ENCODE results near the gene VAPB. TPM values are rescaled to one million over a fixed set of nuclear protein-coding genes. Genes with fewer than 3 reads are reported as not detected.

The VAPB gene
- total RNA-seq, 8 experiments from 2014 or later: 11.2 to 30.0 (median 23.1) TPM

- H3K4me3 ChIP-seq: no peak overlapping the region
- peak overlapping the region; percentile 32 to 70 for H3K27ac ChIP-seq
- WGBS, 10 experiments: 56 to 100% (median 87%) methylated on average over 1 to 4 of the region's 4 CpGs; no CpG with 5 or more reads in 2 of the 10 experiments
- ATAC-seq (replicated peaks in 6 of 8): peak in 5 of 8 experiments; percentile 15 to 42 (median 21)
- in situ Hi-C loops (cut with MboI; ENCODE audit: low pct_unique_long_range_greater_than_20kb in 2 of 9, low sequenced_read_pairs in 9 of 9, unreplicated experiment in 9 of 9): loop anchor here in 2 of 9 experiments (25.0 kb wide), 1 partner anchor 212 kb away; the partner anchor contains the start of gene ANKRD60 (in 2 of the 2)
- peaks cover 38 to 56% of the 10 kb centered on the region in 2 donors for H3K4me1 ChIP-seq (replicated peaks in 1 of 2)
These were observed 59.9 kb downstream of the VAPB start for GRCh38 chr20:58448958-58449357.

GRCh38 chr20:58449681-58450221 is 60.7 kb downstream of the VAPB start:
- Histone ChIP-seq H3K4me1 (replicated peaks in 1 of 2) (peaks cover 33 to 50% of the 10 kb centered on the region in 2 donors), H3K4me3 (no peak overlapping the region), H3K27ac (peak overlapping the region; percentile 60 to 70)
- ATAC-seq (replicated peaks in 6 of 8): peak in 5 of 8 experiments; percentile 90 to 97 (median 93)
- 49 to 100% (median 79%) methylated on average over 2 to 10 of the region's 10 CpGs; no CpG with 5 or more reads in 2 of the 10 experiments for WGBS, 10 experiments
- in situ Hi-C loops (cut with MboI; ENCODE audit: low pct_unique_long_range_greater_than_20kb in 2 of 9, low sequenced_read_pairs in 9 of 9, unreplicated experiment in 9 of 9): loop anchor here in 2 of 9 experiments (25.0 kb wide), 1 partner anchor 212 kb away; the partner anchor contains the start of gene ANKRD60 (in 2 of the 2)

- no peak overlapping the region for H3K4me3 ChIP-seq
- peak overlapping the region in 1 of 2 donors; percentile 70 for H3K27ac ChIP-seq
- 59 to 97% (median 83%) methylated on average over 4 to 10 of the region's 10 CpGs for WGBS, 10 experiments
- H3K4me1 ChIP-seq (replicated peaks in 1 of 2): peaks cover 32 to 46% of the 10 kb centered on the region in 2 donors
- in situ Hi-C loops (cut with MboI; ENCODE audit: low pct_unique_long_range_greater_than_20kb in 2 of 9, low sequenced_read_pairs in 9 of 9, unreplicated experiment in 9 of 9): no loop called here
- no peak for ATAC-seq (replicated peaks in 6 of 8)
These were observed 61.2 kb downstream of the VAPB start for GRCh38 chr20:58450254-58450653.

- Histone ChIP-seq H3K27ac (no peak overlapping the region), H3K4me3 (no peak overlapping the region), H3K4me1 (replicated peaks in 1 of 2) (peaks cover 29 to 47% of the 10 kb centered on the region in 2 donors)
- in situ Hi-C loops (cut with MboI; ENCODE audit: low pct_unique_long_range_greater_than_20kb in 2 of 9, low sequenced_read_pairs in 9 of 9, unreplicated experiment in 9 of 9): no loop called here
- ATAC-seq (replicated peaks in 6 of 8): no peak
- 7 to 70% (median 33%) methylated on average over 2 to 4 of the region's 4 CpGs; no CpG with 5 or more reads in 1 of the 10 experiments for WGBS, 10 experiments
These were observed 63.7 kb downstream of the VAPB start for GRCh38 chr20:58452667-58453255.

GRCh38 chr20:58453391-58453790 is 64.4 kb downstream of the VAPB start:
- no peak overlapping the region for H3K4me3 ChIP-seq
- no peak overlapping the region for H3K27ac ChIP-seq
- in situ Hi-C loops (cut with MboI; ENCODE audit: low pct_unique_long_range_greater_than_20kb in 2 of 9, low sequenced_read_pairs in 9 of 9, unreplicated experiment in 9 of 9): no loop called here
- peaks cover 23 to 45% of the 10 kb centered on the region in 2 donors for H3K4me1 ChIP-seq (replicated peaks in 1 of 2)
- 50 to 100% (median 88%) methylated on average over 1 to 5 of the region's 5 CpGs; no CpG with 5 or more reads in 1 of the 10 experiments for WGBS, 10 experiments
- no peak for ATAC-seq (replicated peaks in 6 of 8)

GRCh38 chr20:58454460-58454859 is 65.4 kb downstream of the VAPB start:
- H3K27ac ChIP-seq: no peak overlapping the region
- peaks cover 21 to 43% of the 10 kb centered on the region in 2 donors for H3K4me1 ChIP-seq (replicated peaks in 1 of 2)
- ATAC-seq (replicated peaks in 6 of 8): no peak
- H3K4me3 ChIP-seq: no peak overlapping the region
- in situ Hi-C loops (cut with MboI; ENCODE audit: low pct_unique_long_range_greater_than_20kb in 2 of 9, low sequenced_read_pairs in 9 of 9, unreplicated experiment in 9 of 9): no loop called here

- WGBS, 10 experiments: 60 to 100% (median 85%) methylated on average over 1 to 10 of the region's 14 CpGs; no CpG with 5 or more reads in 2 of the 10 experiments
- H3K27ac ChIP-seq: peak overlapping the region in 1 of 2 donors; percentile 6
- no peak overlapping the region for H3K4me3 ChIP-seq
- ATAC-seq (replicated peaks in 6 of 8): peak in 6 of 8 experiments; percentile 85 to 99 (median 99)
- in situ Hi-C loops (cut with MboI; ENCODE audit: low pct_unique_long_range_greater_than_20kb in 2 of 9, low sequenced_read_pairs in 9 of 9, unreplicated experiment in 9 of 9): no loop called here
- peaks cover 9 to 33% of the 10 kb centered on the region in 2 donors for H3K4me1 ChIP-seq (replicated peaks in 1 of 2)
These were observed 68.2 kb downstream of the VAPB start for GRCh38 chr20:58457083-58457695.

GRCh38 chr20:58458342-58459057 is 69.5 kb downstream of the VAPB start:
- H3K27ac ChIP-seq: peak overlapping the region in 1 of 2 donors; percentile 32
- H3K4me1 ChIP-seq (replicated peaks in 1 of 2): peaks cover 9 to 33% of the 10 kb centered on the region in 2 donors
- in situ Hi-C loops (cut with MboI; ENCODE audit: low pct_unique_long_range_greater_than_20kb in 2 of 9, low sequenced_read_pairs in 9 of 9, unreplicated experiment in 9 of 9): no loop called here
- no peak overlapping the region for H3K4me3 ChIP-seq
- WGBS, 10 experiments: 68 to 100% (median 88%) methylated on average over 1 to 16 of the region's 16 CpGs; no CpG with 5 or more reads in 2 of the 10 experiments
- ATAC-seq (replicated peaks in 6 of 8): no peak

GRCh38 chr20:58459058-58459750 is 70.2 kb downstream of the VAPB start:
- in situ Hi-C loops (cut with MboI; ENCODE audit: low pct_unique_long_range_greater_than_20kb in 2 of 9, low sequenced_read_pairs in 9 of 9, unreplicated experiment in 9 of 9): no loop called here
- Histone ChIP-seq H3K4me1 (replicated peaks in 1 of 2) (peaks cover 9 to 33% of the 10 kb centered on the region in 2 donors), H3K27ac (no peak overlapping the region), H3K4me3 (no peak overlapping the region)
- no peak for ATAC-seq (replicated peaks in 6 of 8)
- 78 to 100% (median 95%) methylated on average over 2 to 4 of the region's 5 CpGs; no CpG with 5 or more reads in 4 of the 10 experiments for WGBS, 10 experiments

- WGBS, 10 experiments: 89 to 93% (median 91%) methylated on average over 2 to 13 of the region's 25 CpGs; no CpG with 5 or more reads in 6 of the 10 experiments
- Histone ChIP-seq H3K4me1 (replicated peaks in 1 of 2) (peaks cover 12 to 43% of the 10 kb centered on the region in 2 donors), H3K27ac (no peak overlapping the region), H3K4me3 (no peak overlapping the region)
- in situ Hi-C loops (cut with MboI; ENCODE audit: low pct_unique_long_range_greater_than_20kb in 2 of 9, low sequenced_read_pairs in 9 of 9, unreplicated experiment in 9 of 9): no loop called here
- no peak for ATAC-seq (replicated peaks in 6 of 8)
These were observed 72.1 kb downstream of the VAPB start for GRCh38 chr20:58461104-58461503.

- H3K27ac ChIP-seq: no peak overlapping the region
- peaks cover 12 to 41% of the 10 kb centered on the region in 2 donors for H3K4me1 ChIP-seq (replicated peaks in 1 of 2)
- in situ Hi-C loops (cut with MboI; ENCODE audit: low pct_unique_long_range_greater_than_20kb in 2 of 9, low sequenced_read_pairs in 9 of 9, unreplicated experiment in 9 of 9): no loop called here
- 83 to 100% (median 97%) methylated on average over 1 to 5 of the region's 6 CpGs; no CpG with 5 or more reads in 3 of the 10 experiments for WGBS, 10 experiments
- no peak overlapping the region for H3K4me3 ChIP-seq
- no peak for ATAC-seq (replicated peaks in 6 of 8)
These were observed 72.9 kb downstream of the VAPB start for GRCh38 chr20:58461899-58462298.

- H3K4me3 ChIP-seq: no peak overlapping the region
- 22 to 100% (median 83%) methylated on average over 1 to 10 of the region's 10 CpGs; no CpG with 5 or more reads in 1 of the 10 experiments for WGBS, 10 experiments
- no peak overlapping the region for H3K27ac ChIP-seq
- no peak for ATAC-seq (replicated peaks in 6 of 8)
- in situ Hi-C loops (cut with MboI; ENCODE audit: low pct_unique_long_range_greater_than_20kb in 2 of 9, low sequenced_read_pairs in 9 of 9, unreplicated experiment in 9 of 9): no loop called here
- peaks cover 12 to 28% of the 10 kb centered on the region in 2 donors for H3K4me1 ChIP-seq (replicated peaks in 1 of 2)
These were observed 74.2 kb downstream of the VAPB start for GRCh38 chr20:58463256-58463655.
